PFSK-1 (cell line): ENCODE data around the gene DTX1.

Source experiments
- POLR2AphosphoS5 ChIP-seq: IDR thresholded peaks from 2 replicates; pipeline ENCODE4 v1.6.1; 2012; ENCODE audit warnings: low read depth, mild to moderate bottlenecking, control low read depth, low read length, moderate library complexity
- TAF1 ChIP-seq: IDR thresholded peaks from 2 replicates; pipeline ENCODE4 v1.6.1; 2012; ENCODE audit warnings: low read length, control low read depth, borderline replicate concordance; ENCODE audit not compliant: insufficient read depth

DNA sequence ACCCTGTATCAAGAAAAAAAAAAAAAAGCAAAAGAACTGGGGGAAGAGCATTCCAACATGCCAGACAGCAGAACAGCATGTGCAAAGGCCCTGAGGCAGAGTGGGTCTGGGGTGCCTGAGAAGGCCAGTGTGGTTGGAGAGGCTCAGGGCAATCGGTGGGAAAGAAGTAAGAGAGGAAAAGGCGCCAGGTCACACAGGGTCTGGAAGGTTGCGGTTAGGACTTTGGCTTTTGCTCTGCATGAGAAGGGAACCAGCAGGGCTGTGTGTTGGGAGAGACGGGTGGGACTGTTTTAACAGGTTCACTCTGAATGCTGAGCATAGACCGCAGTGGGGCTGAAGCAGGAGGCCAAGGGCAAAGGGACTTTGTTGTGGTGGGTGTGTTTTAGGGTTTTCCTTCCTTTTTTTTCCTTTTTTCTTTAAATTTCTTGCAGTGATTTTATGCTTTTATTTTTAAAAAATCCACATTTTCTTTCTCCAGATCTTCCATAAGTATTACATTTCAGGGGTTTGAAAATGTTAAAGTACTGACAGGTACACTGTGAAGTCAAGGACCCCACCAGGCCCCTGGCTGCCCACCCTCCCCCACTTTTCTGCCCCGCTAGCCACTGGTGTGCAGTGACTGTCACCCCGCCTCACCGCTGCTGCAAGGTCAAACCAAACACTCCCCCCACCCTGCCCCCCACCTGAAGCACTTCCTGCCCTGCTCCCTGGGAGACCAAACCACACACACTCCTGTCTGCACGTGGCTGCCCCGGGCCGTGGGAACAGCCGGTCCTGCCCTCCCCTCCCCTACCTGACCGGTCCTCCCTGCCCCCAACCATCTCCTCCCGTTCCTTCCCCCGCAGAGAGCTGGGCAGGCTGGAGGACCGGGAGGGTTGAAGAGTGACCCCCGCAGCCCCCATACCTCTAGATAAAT, 30.0 kb downstream of the DTX1 start:
- no peak for TF ChIP-seq TAF1
- no peak for TF ChIP-seq POLR2AphosphoS5
